GM20000 (cell line): ENCODE results near the gene CEP104.

Experiments
- DNase-seq: peaks from one replicate; pipeline ENCODE4 v3.0.0; 2012; ENCODE audit warnings: low spot score
- TF ChIP-seq, protein P1 (sequence below): IDR thresholded peaks from 2 replicates; pipeline ENCODE4 v1.5.1; 2012; ENCODE audit warnings: mild to moderate bottlenecking, control low read depth; ENCODE audit errors: extremely low read depth, missing control alignments

The CEP104 gene

GRCh38 chr1:3762151-3762872 lies 94.7 kb downstream of the CEP104 start:
- TF ChIP-seq, protein P1, sequence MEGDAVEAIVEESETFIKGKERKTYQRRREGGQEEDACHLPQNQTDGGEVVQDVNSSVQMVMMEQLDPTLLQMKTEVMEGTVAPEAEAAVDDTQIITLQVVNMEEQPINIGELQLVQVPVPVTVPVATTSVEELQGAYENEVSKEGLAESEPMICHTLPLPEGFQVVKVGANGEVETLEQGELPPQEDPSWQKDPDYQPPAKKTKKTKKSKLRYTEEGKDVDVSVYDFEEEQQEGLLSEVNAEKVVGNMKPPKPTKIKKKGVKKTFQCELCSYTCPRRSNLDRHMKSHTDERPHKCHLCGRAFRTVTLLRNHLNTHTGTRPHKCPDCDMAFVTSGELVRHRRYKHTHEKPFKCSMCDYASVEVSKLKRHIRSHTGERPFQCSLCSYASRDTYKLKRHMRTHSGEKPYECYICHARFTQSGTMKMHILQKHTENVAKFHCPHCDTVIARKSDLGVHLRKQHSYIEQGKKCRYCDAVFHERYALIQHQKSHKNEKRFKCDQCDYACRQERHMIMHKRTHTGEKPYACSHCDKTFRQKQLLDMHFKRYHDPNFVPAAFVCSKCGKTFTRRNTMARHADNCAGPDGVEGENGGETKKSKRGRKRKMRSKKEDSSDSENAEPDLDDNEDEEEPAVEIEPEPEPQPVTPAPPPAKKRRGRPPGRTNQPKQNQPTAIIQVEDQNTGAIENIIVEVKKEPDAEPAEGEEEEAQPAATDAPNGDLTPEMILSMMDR = no peak
- DNase-seq = no peak
